H9 (cell line): Measurements from ENCODE around the gene ATP10B. TPM values are rescaled to one million over a fixed set of nuclear protein-coding genes. Genes with fewer than 3 reads are reported as not detected.

Experiments used
- DNase-seq: peaks from one replicate; pipeline ENCODE4 v3.0.0-alpha.2; 2017
- H2AFZ ChIP-seq: one replicate; pipeline ENCODE4 v1.6.1; 2013; ENCODE audit warnings: mild to moderate bottlenecking, low read length, control low read depth, moderate library complexity
- H2AK5ac ChIP-seq: 2 replicates; pipeline ENCODE4 v1.6.1; 2013; ENCODE audit warnings: low read length, control low read depth, mixed read lengths; ENCODE audit not compliant: insufficient read length
- H2BK120ac ChIP-seq: one replicate; pipeline ENCODE4 v1.6.1; 2013; ENCODE audit warnings: low read depth, mild to moderate bottlenecking, low read length, control low read depth, inconsistent platforms; ENCODE audit not compliant: poor library complexity, severe bottlenecking
- H2BK12ac ChIP-seq: 2 replicates; pipeline ENCODE4 v1.6.1; 2013; ENCODE audit warnings: low read length, control low read depth, mixed read lengths, low read depth; ENCODE audit not compliant: insufficient read length
- H2BK15ac ChIP-seq: 2 replicates; pipeline ENCODE4 v1.6.1; 2013; ENCODE audit warnings: low read depth, low read length, control low read depth
- H2BK20ac ChIP-seq: one replicate; pipeline ENCODE4 v1.6.1; 2013; ENCODE audit warnings: low read depth, mild to moderate bottlenecking, low read length, control low read depth, inconsistent platforms; ENCODE audit not compliant: poor library complexity, severe bottlenecking
- H2BK5ac ChIP-seq: 2 replicates; pipeline ENCODE4 v1.6.1; 2013; ENCODE audit warnings: low read length, control low read depth, mixed read lengths; ENCODE audit not compliant: insufficient read length
- H3K14ac ChIP-seq: 2 replicates; pipeline ENCODE4 v1.6.1; 2013; ENCODE audit warnings: low read length, control low read depth; ENCODE audit not compliant: insufficient read depth
- H3K18ac ChIP-seq: 2 replicates; pipeline ENCODE4 v1.6.1; 2013; ENCODE audit warnings: low read depth, mild to moderate bottlenecking, mixed read lengths, low read length, control low read depth; ENCODE audit not compliant: insufficient read length
- H3K23ac ChIP-seq: 2 replicates; pipeline ENCODE4 v1.6.1; 2013; ENCODE audit warnings: low read length, control low read depth, mixed read lengths, low read depth; ENCODE audit not compliant: insufficient read length
- H3K23me2 ChIP-seq: 2 replicates; pipeline ENCODE4 v1.6.1; 2013; ENCODE audit warnings: low read depth, mild to moderate bottlenecking, mixed read lengths, low read length, control low read depth; ENCODE audit not compliant: insufficient read length, poor library complexity, severe bottlenecking
- H3K27ac ChIP-seq: 2 replicates; pipeline ENCODE4 v1.5.1; 2013; ENCODE audit warnings: low read length, control low read depth, mixed read lengths, low read depth; ENCODE audit not compliant: insufficient read length
- H3K27me3 ChIP-seq: 2 replicates; pipeline ENCODE4 v1.6.1; 2013; ENCODE audit warnings: low read length, control low read depth, inconsistent platforms; ENCODE audit not compliant: insufficient read depth
- H3K4ac ChIP-seq: 2 replicates; pipeline ENCODE4 v1.6.1; 2013; ENCODE audit warnings: low read depth, mild to moderate bottlenecking, control low read depth, inconsistent platforms, low read length, moderate library complexity
- H3K4me1 ChIP-seq: 2 replicates; pipeline ENCODE4 v1.6.1; 2013; ENCODE audit warnings: low read length, control low read depth, inconsistent platforms; ENCODE audit not compliant: insufficient read depth
- H3K4me2 ChIP-seq: 2 replicates; pipeline ENCODE4 v1.6.1; 2013; ENCODE audit warnings: low read length, control low read depth, mixed read lengths; ENCODE audit not compliant: insufficient read length, insufficient read depth
- H3K56ac ChIP-seq: 2 replicates; pipeline ENCODE4 v1.6.1; 2013; ENCODE audit warnings: low read depth, mild to moderate bottlenecking, mixed read lengths, low read length, control low read depth; ENCODE audit not compliant: insufficient read length
- H3K79me1 ChIP-seq: 2 replicates; pipeline ENCODE4 v1.6.1; 2013; ENCODE audit warnings: low read depth, mild to moderate bottlenecking, moderate library complexity, low read length, control low read depth, inconsistent platforms; ENCODE audit not compliant: insufficient read depth, poor library complexity, severe bottlenecking
- H3K79me2 ChIP-seq: 2 replicates; pipeline ENCODE4 v1.6.1; 2013; ENCODE audit warnings: low read length, control low read depth, inconsistent platforms; ENCODE audit not compliant: insufficient read depth
- H3K9ac ChIP-seq: 2 replicates; pipeline ENCODE4 v1.6.1; 2013; ENCODE audit warnings: low read length, control low read depth, mixed read lengths; ENCODE audit not compliant: insufficient read length; ENCODE audit errors: extremely low read depth
- H3K9me3 ChIP-seq: one replicate; pipeline ENCODE4 v1.6.1; 2013; ENCODE audit warnings: low read depth, low read length, inconsistent platforms; ENCODE audit not compliant: control insufficient read depth
- H3T11ph ChIP-seq: one replicate; pipeline ENCODE4 v1.6.1; 2013; ENCODE audit warnings: mild to moderate bottlenecking, low read length, control low read depth, inconsistent platforms
- H4K20me1 ChIP-seq: one replicate; pipeline ENCODE4 v1.6.1; 2013; ENCODE audit not compliant: control insufficient read depth, insufficient read length, insufficient read depth
- H4K5ac ChIP-seq: 2 replicates; pipeline ENCODE4 v1.6.1; 2013; ENCODE audit warnings: low read depth, mild to moderate bottlenecking, mixed read lengths, low read length, control low read depth; ENCODE audit not compliant: insufficient read length
- H4K8ac ChIP-seq: replicated peaks from 2 replicates; pipeline ENCODE4 v1.6.1; 2013; ENCODE audit warnings: low read length, control low read depth, mixed read lengths, low read depth; ENCODE audit not compliant: insufficient read length
- H4K91ac ChIP-seq: 2 replicates; pipeline ENCODE4 v1.6.1; 2013; ENCODE audit warnings: low read depth, mild to moderate bottlenecking, moderate library complexity, mixed read lengths, low read length, control low read depth; ENCODE audit not compliant: insufficient read length
- H3K27ac Mint-ChIP-seq, 3 experiments: 2 replicates in 2 of 3; 3 replicates in 1 of 3; pipeline ENCODE4 v1.8.0; 2020 to 2021; ENCODE audit warnings: mixed read lengths in 3 of 3, mild to moderate bottlenecking in 1 of 3, moderate library complexity in 1 of 3
- H3K27me3 Mint-ChIP-seq: 2 replicates; pipeline ENCODE4 v1.8.0; 2021; ENCODE audit warnings: low read depth, mild to moderate bottlenecking, moderate library complexity, mixed read lengths
- H3K36me3 Mint-ChIP-seq, 3 experiments: 2 replicates in 2 of 3; 3 replicates in 1 of 3; pipeline ENCODE4 v1.8.0; 2020 to 2021; ENCODE audit warnings: low read depth in 3 of 3, mixed read lengths in 3 of 3; ENCODE audit not compliant: insufficient read depth in 1 of 3
- H3K4me1 Mint-ChIP-seq, 2 experiments: 2 replicates each; pipeline ENCODE4 v1.8.0; 2020; ENCODE audit warnings: mixed read lengths in 2 of 2
- H3K4me3 Mint-ChIP-seq, 2 experiments: 2 replicates in 1 of 2; 3 replicates in 1 of 2; pipeline ENCODE4 v1.8.0; 2020 to 2021; ENCODE audit warnings: mild to moderate bottlenecking in 2 of 2, mixed read lengths in 2 of 2, moderate library complexity in 1 of 2
- H3K9me3 Mint-ChIP-seq, 2 experiments: 2 replicates in 1 of 2; 3 replicates in 1 of 2; pipeline ENCODE4 v1.8.0; 2020; ENCODE audit warnings: mild to moderate bottlenecking in 2 of 2, mixed read lengths in 2 of 2, moderate library complexity in 1 of 2
- WGBS: extraction: QIAGEN DNeasy Blood & Tissue Kit; methylation state at CpG from one replicate; pipeline ENCODE4 v1.1.7; 2013; ENCODE audit warnings: missing lambda C conversion rate, low lambda C conversion rate, mixed read lengths; ENCODE audit not compliant: insufficient read length; ENCODE audit errors: extremely low coverage; 5-methylcytosine and 5-hydroxymethylcytosine counted together
- total RNA-seq: library from RNA; stranded (reverse); gene quantifications from 2 replicates; pipeline ENCODE4 v1.2.1, GENCODE V29; 2021
- TF ChIP-seq, protein P1 (sequence below): fragments of 200-600 bp; sonication (generic); conservative IDR thresholded peaks from 3 replicates; pipeline ENCODE4 v1.8.0; 2021; ENCODE audit warnings: antibody characterized with exemption, mild to moderate bottlenecking

Gene ATP10B
- total RNA-seq, 1 experiment from 2014 or later: 0.42 TPM

DNA sequence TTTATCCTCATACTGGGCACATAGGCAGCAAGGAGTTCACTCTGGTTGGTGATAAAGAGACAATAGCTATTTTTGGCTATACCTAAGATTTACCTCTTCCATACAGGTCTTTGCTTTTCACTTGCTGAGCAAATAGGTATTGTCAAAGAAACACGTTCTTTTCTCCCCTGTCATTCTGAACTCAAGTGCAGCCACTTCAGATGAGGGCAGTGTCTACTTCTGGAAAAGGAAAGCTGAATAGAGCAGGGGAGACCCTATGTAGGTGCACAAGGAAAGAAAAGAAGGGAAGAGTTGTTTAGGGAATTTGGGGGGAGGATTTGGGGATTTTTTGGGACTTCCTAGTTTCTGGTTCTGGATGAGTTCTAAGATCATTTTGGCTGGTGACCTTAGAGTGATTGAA, 109.6 kb downstream of the ATP10B start:
- no peak overlapping the region for H2BK5ac ChIP-seq
- no peak overlapping the region for H3K4me2 ChIP-seq
- H2AFZ ChIP-seq: no peak overlapping the region
- peaks cover 14% of the 10 kb centered on the region in 2 experiments for H3K4me1 Mint-ChIP-seq
- no peak overlapping the region for H3T11ph ChIP-seq
- no peaks in the 10 kb centered on the region; the same call in 1 of the 2 replicates for H3K27me3 Mint-ChIP-seq
- H3K14ac ChIP-seq: no peak overlapping the region
- no peak overlapping the region for H4K8ac ChIP-seq
- H2BK20ac ChIP-seq: no peak overlapping the region
- H4K20me1 ChIP-seq: no peaks in the 10 kb centered on the region
- no CpG with 5 or more reads among the region's 1 CpG for WGBS
- no peak overlapping the region for H4K5ac ChIP-seq
- H3K9me3 ChIP-seq: no peaks in the 10 kb centered on the region
- peak overlapping the region in 2 of 3 experiments; percentile 6 to 7; a peak in 1 of 7 replicates for H3K27ac Mint-ChIP-seq
- no peak overlapping the region for H2BK15ac ChIP-seq
- no peak overlapping the region for H3K56ac ChIP-seq
- no peaks in the 10 kb centered on the region for H3K36me3 Mint-ChIP-seq
- no peak overlapping the region for H3K27ac ChIP-seq
- no peak overlapping the region for H3K18ac ChIP-seq
- H3K4me3 Mint-ChIP-seq: no peak overlapping the region
- no peaks in the 10 kb centered on the region for H3K23me2 ChIP-seq
- DNase-seq: no peak
- H3K79me1 ChIP-seq: no peaks in the 10 kb centered on the region
- H2BK12ac ChIP-seq: no peak overlapping the region
- TF ChIP-seq, protein P1, sequence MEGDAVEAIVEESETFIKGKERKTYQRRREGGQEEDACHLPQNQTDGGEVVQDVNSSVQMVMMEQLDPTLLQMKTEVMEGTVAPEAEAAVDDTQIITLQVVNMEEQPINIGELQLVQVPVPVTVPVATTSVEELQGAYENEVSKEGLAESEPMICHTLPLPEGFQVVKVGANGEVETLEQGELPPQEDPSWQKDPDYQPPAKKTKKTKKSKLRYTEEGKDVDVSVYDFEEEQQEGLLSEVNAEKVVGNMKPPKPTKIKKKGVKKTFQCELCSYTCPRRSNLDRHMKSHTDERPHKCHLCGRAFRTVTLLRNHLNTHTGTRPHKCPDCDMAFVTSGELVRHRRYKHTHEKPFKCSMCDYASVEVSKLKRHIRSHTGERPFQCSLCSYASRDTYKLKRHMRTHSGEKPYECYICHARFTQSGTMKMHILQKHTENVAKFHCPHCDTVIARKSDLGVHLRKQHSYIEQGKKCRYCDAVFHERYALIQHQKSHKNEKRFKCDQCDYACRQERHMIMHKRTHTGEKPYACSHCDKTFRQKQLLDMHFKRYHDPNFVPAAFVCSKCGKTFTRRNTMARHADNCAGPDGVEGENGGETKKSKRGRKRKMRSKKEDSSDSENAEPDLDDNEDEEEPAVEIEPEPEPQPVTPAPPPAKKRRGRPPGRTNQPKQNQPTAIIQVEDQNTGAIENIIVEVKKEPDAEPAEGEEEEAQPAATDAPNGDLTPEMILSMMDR: no peak
- no peak overlapping the region for H3K4ac ChIP-seq
- H2AK5ac ChIP-seq: no peak overlapping the region
- no peak overlapping the region for H3K23ac ChIP-seq
- no peak overlapping the region for H2BK120ac ChIP-seq
- H3K27me3 ChIP-seq: no peaks in the 10 kb centered on the region
- no peaks in the 10 kb centered on the region for H3K79me2 ChIP-seq
- no peak overlapping the region for H3K9ac ChIP-seq
- no peak overlapping the region for H4K91ac ChIP-seq
- no peaks in the 10 kb centered on the region for H3K9me3 Mint-ChIP-seq
- H3K4me1 ChIP-seq: no peaks in the 10 kb centered on the region
